Sciatic nerve (tissue), 2 donors: ENCODE data around the gene OR8B4. TPM values are rescaled to one million over a fixed set of nuclear protein-coding genes. Genes with fewer than 3 reads are reported as not detected.
"Not testable (repeated sequence)": the region's sequence is repeated elsewhere in the genome, so short reads cannot be mapped to it uniquely, and the experiment has no call there.

ENCODE experiments used
- ATAC-seq: fragments of 200-7000 bp; cut with Tn5 transposase; one replicate; pipeline ENCODE4 v1.9.1; 2020; ENCODE audit warnings: mild to moderate bottlenecking, moderate library complexity
- DNase-seq: peaks from one replicate; pipeline ENCODE4 v3.0.0-alpha.2; 2020; ENCODE audit warnings: low spot score
- intact Hi-C: fragments of 100-400 bp; cut with DNase I; formaldehyde crosslinking; loops from one replicate; pipeline ENCODE4 v1.14.2; 2022
- total RNA-seq: library from RNA; stranded (reverse); fragmentation: NEBNext Ultra II Directional; extraction: Animal tissue kit (Norgen Biotek cat#: 25700); gene quantifications from one replicate; pipeline ENCODE4 v1.2.1, GENCODE V29; 2021
- donor health status: DM: no; HTN: no; CAD: no.
- donor health status: DM: no; HTN: no; CAD: no.

OR8B4 gene, protein sequence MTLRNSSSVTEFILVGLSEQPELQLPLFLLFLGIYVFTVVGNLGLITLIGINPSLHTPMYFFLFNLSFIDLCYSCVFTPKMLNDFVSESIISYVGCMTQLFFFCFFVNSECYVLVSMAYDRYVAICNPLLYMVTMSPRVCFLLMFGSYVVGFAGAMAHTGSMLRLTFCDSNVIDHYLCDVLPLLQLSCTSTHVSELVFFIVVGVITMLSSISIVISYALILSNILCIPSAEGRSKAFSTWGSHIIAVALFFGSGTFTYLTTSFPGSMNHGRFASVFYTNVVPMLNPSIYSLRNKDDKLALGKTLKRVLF
- total RNA-seq: not detected

DNA sequence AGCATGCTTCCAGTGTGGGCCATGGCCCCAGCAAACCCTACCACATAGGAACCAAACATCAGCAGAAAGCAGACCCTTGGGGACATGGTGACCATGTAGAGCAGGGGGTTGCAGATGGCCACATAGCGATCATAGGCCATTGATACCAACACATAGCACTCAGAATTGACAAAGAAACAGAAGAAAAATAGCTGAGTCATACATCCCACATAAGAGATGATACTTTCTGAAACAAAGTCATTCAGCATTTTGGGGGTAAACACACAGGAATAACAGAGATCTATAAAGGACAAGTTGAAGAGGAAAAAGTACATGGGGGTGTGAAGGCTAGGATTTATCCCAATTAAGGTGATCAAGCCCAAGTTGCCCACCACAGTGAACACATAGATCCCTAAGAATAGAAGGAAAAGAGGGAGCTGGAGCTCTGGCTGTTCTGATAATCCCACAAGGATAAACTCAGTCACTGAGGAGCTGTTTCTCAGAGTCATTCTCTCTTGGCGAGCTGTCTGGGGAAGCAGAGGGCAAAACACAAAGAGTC lies at the start of gene OR8B4:
TSS of gene OR8B4 (minus strand) at position 488 of the 538 bp plus-strand sequence. CDS start at position 488, 0 bp downstream.
- DNase-seq (no peak), ATAC-seq (no peak)
- intact Hi-C loops: no loop called here

DNA sequence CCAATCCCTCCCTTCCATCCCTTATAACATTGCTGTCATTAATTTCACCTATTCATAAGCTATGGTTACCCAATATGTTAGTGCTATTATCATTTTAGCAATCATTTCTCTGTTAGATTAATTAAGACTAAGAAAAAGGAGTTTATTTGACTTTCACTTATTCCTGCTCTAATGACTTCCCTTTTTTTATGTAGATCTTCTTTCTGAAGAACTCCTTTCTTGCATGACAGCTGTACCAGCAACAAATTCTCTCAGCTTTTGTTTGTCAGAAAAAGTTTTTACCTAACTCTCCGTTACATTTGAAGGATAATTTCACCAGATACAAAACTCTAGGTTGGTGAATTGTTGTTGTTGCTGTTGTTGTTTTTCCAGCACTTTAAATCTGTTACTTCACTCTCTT lies 49.4 kb upstream of the OR8B4 start:
- intact Hi-C loops: no loop called here
- DNase-seq: no peak
- ATAC-seq: no peak

DNA sequence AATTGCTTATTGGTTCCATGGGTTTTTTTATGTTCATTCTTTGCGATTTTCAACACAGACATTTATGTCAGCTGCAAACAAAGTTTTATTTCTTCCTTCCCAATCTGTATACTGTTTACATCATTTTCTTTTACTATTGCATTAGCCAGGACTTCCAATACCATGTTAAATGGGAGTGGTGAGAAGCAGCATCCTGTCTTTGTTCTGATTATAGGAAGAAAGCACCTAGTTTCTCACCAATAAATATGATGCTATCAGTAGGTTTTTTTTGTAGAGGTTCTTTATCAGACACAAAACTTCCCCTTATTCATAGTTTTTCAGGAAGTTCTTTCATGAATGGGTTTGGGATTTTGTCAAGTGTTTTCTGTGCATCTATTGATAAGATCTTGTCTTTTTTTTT lies 48.8 kb upstream of the OR8B4 start:
- DNase-seq: no peak
- no peak for ATAC-seq
- intact Hi-C loops: no loop called here

DNA sequence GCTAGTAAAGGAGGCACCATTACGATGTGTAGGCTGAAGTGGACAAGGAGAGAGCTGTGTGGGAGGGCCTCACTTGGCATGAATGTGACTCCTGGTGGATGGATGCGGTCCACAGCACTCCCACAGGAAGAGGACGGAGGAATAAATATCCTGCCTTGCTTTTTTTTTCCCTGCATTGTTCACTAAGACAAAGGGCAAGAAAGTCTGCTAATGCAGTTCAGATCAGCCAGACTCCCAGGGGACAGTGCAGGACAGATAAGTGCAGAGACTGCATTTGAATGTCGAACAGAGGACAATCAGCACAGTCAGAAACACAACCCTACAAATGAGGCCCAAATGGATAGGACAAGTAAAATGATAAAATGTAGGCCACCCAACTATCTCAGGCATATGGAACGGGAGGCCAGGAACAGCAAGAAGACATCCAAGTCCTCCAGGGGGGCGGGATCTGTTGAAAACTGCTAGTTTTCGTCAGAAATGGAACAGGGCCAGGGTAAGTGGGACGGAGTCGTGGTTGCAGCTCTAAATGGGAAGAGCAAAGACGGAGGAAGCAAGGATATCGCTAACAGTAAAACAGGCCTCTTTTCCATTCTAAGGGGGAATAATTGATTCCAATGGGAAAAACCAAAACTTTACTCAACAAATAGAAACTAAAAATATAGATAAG lies 46.0 kb upstream of the OR8B4 start:
- intact Hi-C loops: no loop called here
- peak; percentile 36 for ATAC-seq
- DNase-seq: no peak

DNA sequence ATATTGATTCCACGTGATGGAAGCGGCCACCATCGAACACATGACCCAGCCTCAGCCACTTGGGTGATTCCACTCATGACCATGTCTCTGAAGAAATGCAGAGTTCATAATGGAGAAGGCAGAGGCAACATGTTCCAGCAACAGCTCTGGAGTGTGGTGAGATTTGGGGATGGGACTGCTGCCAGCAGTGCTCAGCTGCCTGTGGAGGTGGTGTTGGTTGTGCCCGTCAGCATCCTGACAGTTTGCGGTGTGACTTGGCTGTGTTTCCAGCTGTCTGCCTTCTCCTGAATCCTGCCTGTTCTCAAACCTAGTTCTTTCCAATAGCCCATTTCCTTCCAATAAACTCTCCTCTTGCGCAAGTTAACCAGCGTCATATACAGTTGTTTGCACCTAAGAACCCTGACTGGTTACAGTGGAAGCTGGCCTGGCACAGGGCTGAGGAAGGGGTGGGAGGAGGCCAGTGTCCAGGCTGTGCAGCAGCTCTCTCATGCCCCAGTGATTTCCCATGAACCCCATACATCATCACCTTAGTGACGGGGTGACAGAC lies 42.8 kb upstream of the OR8B4 start:
- ATAC-seq (no peak), DNase-seq (no peak)
- intact Hi-C loops: no loop called here

DNA sequence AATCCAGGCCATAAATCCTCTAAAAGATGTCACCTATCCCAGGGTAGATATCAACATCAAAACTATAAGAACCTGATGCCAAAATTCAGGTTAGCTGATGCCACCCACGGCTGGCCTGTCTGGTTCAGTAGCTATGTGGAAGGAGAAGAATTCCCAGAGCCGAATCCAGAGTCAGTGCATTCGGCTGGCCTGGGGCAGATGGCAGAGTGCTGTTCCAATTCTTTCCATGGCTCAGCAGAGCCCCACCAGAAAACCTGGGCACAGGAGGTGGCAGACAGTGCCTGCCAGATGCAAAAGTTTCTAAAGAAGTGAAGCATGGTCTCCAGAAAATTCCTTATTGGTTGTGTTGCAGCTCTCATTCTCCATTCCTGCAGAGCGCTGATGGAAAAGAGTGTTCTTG lies 40.7 kb upstream of the OR8B4 start:
- no peak for ATAC-seq
- intact Hi-C loops: no loop called here
- no peak for DNase-seq

DNA sequence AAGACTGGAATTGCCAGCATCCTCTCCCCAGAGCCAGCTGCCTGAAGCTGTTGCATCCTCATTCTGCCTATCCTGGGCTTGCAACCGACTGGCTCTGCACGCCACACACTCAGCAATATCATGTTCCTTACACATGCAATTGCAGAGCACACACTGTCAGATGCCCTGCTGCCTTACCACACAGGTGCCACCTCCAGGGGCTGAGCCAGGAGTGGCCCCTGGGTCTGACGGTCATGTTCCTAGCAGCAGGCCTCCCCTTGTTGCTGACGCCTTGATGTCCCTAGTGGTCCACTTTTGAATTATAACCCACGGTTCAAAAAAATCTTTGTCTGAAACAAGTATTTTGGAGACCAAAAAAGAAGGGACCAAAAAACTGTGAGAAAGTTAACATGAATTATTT lies 39.3 kb upstream of the OR8B4 start:
- intact Hi-C loops: no loop called here
- DNase-seq (no peak), ATAC-seq (no peak)

DNA sequence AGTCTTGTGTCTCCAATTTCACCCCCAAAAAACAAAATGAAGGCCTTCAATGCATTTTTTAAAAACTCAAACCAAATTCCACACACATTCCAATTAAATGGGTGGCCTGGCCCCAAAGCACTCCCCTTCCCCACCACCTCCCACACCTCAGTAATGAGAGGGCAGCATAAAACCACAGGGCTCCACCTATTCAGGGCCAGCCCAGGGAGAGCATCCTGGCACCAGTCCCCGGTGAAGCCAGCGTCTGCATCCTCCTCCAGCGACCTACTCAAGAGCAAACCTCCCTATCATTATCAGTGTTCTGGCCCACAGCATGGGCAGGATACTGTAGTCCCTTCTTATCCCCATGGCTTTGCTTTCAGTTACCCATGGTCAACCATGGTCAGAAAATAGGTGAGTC lies 38.7 kb upstream of the OR8B4 start:
- no peak for DNase-seq
- intact Hi-C loops: no loop called here
- ATAC-seq: no peak

DNA sequence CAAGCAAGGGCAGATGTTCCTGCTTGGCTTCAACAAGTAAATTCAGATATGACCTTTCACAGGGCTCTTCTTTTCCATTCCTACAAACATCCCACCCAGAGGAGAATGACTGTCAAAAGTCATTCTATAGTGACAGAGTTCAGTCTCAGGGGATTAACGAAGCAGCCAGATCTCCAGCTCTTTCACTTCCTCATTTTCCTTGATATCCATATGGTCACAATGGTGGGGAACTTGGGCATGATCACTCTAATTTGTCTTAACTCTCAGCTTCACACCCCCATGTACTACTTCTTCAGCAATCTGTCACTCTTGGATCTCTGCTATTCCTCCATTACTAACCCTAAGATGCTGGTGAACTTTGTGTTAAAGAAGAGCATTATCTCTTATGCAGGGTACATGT lies 35.8 kb upstream of the OR8B4 start:
- ATAC-seq: no peak
- no peak for DNase-seq
- intact Hi-C loops: no loop called here

DNA sequence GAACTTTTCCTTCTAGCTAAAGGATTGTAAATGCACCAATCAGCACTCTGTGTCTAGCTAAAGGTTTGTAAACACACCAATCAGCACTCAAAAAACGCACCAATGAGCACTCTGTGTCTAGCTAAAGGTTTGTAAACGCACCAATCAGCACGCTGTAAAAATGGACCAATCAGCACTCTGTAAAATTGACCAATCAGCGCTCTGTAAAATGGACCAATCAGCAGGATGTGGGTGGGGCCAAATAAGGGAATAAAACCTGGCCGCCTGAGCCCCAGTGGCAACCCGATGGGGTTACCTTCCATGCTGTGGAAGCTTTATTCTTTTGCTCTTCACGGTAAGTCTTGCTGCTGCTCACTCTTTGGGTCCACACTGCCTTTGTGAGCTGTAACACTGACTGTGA lies 34.7 kb upstream of the OR8B4 start:
- intact Hi-C loops, DNase-seq, ATAC-seq: not testable (repeated sequence)

DNA sequence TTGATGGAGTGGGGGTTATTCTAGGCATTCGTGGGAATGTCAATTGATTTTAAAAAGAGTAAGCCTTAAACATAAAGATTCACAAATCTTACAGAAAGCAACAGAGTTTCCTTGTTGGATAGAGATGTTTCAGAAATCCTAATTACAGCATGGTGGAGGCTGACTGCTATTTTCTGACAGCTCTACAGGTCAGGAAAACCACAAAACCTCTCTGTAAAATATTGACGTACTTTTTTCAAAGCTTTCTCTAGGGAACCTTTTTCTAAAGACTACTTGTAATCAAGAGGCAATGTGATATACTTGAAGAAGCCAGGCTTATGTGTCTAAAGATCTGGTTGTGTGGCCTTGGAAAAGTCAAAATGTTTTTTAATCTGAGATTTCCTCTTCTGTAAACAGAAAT lies 29.9 kb upstream of the OR8B4 start:
- ATAC-seq (no peak), DNase-seq (no peak)
- intact Hi-C loops: no loop called here

DNA sequence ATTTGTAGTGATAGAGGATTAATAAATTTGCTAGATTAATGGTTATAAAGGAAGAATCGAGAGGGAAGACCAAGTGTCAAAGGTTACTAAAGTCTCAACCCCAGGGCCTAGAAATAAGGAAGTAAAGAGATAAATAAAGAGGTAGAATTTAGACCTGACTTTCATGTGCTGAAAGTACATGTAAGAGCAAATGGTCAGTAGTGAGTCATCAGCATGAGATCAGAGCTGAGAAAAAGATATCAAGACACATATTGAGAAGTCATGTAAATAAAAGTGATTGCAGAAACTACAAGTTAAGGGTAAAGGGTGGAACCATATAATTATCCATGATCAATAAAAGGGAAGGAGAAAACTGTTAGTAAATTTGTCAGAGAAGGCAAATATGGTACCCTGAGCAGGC lies 22.2 kb upstream of the OR8B4 start:
- ATAC-seq: no peak
- no peak for DNase-seq
- intact Hi-C loops: no loop called here

DNA sequence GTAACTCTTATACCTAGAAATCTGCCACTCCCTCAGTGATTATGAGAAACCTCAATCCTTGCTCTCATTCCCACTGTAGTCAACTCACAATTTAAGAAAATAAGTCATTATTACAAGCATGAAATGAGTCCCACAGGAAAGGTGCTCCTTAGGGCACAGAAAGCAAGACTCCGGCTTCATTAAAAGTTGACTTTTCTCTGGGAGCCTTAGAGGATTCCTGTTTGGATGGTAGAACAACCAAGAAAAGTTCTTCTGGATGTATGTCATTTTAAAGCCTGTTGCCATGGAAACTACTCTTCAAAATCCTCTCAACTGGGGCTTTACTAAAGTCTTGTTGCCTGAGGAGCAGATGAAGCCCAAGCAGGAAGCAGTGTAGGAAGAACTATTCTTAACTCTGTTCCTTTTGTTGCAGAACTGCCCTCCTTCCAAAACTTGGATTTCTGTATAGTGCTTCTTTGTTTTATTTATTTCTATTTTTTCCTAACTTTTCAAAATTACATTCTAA lies 21.0 kb upstream of the OR8B4 start, which contains the start of gene OR8B8:
TSS of gene OR8B8 (minus strand) at position 51 of the 505 bp plus-strand sequence. CDS start 4,611 bp downstream, outside the sequence.
- ATAC-seq: no peak
- no peak for DNase-seq
- intact Hi-C loops: no loop called here

DNA sequence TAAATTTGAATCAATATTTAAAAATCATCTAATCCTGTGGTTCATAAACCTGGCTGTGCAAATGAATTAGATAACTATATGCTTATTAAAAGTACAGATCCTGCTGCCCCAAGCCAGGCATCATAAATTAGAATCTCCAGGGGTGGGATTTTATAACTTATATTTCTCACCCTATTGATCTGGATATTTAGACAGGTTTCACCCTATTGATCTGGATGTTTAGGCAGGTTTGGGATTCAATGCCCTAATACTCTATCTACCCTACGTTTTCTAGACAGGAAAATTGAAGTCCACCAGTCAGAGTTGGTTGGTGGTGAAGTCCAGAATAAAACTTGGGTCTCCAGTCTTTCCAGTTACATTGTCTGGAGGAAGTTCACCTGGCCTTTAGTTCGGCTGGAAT lies 18.2 kb upstream of the OR8B4 start:
- DNase-seq: no peak
- no peak for ATAC-seq
- intact Hi-C loops: no loop called here

DNA sequence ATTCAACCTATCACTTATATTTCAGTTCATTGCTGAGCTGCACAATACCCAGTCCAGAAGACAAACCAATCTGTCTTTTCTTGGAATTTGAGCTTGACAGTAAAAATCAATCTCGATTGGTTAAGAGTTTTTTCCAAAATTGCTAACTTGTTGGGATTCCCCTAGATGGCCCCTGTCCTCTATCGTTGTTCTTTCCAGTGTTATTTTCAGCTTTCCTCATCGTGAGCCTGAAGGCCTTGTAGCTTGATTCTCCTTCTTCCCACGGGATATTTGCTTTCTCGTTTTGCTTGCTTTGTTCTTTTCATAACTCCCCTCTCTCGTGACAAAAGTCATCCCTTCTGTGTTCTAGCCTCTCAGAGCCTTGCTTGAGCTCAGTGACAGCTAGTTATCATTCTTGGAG lies 17.8 kb upstream of the OR8B4 start:
- DNase-seq: no peak
- ATAC-seq: no peak
- intact Hi-C loops: no loop called here

DNA sequence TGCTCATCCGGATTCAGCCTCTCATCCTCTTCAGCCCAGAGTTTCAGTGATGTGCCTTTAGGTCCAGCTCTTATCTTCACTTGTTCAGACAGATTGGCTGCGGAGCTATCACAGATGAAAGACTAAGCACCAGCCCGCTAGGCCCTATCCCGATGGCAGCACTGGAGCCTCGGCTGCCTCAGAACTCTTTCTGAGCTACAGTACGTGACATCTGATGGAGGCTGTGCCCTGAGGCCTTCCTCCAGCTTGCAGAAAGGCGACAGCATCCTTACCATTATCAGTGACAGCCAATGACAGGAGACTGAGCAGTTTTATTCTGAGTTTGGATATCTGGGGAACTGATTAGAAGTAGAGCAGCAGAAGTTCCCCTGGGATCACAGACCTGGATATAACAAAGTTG lies 16.8 kb upstream of the OR8B4 start:
- no peak for ATAC-seq
- intact Hi-C loops: no loop called here
- DNase-seq: no peak

DNA sequence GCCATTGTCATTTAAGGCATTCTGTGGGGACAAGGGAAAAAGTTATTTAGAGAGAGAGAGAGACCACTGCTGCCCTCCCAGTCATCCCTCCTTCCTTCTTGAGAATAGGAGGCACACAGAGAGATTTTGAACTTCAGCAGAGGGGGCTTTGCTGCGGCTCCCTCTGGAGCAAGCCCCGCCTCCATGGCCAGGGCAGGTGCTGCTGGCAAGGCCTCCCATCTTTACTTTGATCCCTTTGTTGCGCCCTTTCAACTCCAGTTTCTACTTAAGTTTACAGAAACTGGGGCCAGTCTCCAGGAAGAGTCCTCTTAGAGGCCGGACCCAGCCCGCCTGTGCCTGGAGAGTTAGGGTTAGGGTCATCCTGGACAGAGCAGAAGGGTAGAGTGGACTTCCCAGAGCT lies 16.4 kb upstream of the OR8B4 start:
- no peak for ATAC-seq
- no peak for DNase-seq

DNA sequence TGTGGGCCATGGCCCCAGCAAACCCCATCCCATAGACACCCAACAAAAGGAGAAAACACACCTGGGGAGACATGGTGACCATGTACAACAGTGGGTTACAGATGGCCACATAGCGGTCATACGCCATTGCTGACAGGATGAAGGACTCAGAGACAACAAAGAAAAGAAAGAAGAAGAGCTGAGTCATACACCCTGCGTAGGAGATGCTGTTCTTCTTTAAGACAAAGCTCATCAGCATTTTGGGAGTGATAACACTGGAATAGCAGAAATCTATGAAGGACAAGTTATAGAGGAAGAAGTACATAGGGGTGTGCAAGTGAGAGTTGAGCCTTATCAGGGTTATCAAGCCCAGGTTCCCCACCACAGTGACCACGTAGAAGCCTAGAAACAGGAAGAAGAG lies 15.9 kb upstream of the OR8B4 start:
- no peak for ATAC-seq
- intact Hi-C loops: no loop called here

More for the DNA sequence above, 16.4 kb upstream of the OR8B4 start:
- intact Hi-C loops: no loop called here

DNA sequence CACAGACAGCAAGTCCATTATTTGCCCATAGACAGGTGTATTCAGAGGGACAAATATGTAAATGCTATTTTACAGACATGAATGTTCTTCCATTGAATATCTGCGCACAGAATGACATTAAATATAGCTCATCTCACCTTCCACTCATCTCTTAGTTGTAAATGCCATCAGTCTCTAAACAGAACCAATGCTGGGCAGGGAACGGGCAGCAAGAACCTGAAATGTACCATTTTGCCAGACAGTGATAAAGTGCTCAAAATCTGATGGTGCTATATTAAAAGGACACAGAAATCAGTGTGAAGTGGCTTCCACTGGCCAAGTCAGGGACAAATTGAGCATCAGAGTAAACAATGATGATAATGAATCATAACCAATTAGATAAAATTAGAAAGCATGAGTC lies 10.0 kb upstream of the OR8B4 start:
- DNase-seq: no peak
- no peak for ATAC-seq
- intact Hi-C loops: no loop called here

More for the DNA sequence above, 15.9 kb upstream of the OR8B4 start:
- DNase-seq: no peak

DNA sequence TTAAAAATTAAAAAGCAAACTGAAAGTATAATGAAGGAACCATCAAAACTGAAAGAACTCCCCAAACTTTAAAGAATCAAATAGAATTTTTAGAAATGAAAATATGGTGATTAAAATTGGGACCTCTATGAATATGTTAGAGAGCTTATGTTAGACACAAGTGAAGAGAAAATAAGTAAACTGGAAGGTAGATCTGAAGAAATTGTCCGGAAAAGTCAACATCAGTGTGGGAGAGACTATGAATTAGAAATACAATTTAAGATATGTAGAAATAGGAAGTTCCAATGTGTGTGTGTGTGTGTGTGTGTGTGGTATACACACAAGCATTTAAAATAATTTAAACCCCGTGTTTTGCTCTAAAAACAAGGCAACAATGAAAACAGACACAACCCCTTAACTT lies 4.9 kb upstream of the OR8B4 start:
- intact Hi-C loops: no loop called here

More for the DNA sequence above, 4.9 kb upstream of the OR8B4 start:
- no peak for DNase-seq
- no peak for ATAC-seq
